ENCODE results near the gene XPR1.

Gene XPR1

DNA sequence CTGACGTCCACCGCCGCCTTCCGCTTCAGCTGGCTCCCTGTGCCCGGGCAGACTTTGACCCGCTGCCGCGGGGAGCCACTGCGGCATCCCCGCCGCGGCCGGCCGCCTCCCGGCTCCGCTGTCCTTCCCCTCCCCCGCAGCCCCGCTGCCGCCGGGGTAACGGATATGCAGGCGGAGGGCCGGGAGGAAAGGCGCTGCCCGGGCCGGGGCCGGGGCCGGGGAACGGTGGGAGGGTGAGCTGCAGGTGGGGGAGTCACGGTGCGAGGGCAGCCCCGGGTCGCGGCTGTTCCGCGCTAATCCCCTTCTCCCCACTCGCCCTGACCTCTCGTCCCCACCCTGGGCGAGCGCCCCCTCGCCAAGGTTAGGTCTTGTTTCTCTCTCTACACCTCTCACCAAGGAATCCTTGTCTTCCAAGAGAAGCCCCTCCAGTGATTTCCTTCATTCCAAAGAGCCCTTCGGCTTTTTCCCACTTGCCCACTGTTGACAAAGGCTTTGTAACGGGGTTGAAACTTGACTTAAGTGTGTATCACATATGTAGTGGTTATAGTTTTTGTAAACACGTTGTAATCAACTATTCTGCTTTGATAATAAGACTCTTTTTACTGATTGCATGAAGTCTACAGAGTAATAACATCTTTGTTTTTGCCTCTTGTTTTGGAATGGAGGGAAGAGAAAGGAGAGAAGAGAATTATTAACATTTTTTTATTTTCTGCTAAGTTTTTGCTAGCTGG lies 669 bp downstream of the XPR1 start:
- DNase-seq (ENCODE audit: low read depth) = no peak
- TF ChIP-seq, protein P1, sequence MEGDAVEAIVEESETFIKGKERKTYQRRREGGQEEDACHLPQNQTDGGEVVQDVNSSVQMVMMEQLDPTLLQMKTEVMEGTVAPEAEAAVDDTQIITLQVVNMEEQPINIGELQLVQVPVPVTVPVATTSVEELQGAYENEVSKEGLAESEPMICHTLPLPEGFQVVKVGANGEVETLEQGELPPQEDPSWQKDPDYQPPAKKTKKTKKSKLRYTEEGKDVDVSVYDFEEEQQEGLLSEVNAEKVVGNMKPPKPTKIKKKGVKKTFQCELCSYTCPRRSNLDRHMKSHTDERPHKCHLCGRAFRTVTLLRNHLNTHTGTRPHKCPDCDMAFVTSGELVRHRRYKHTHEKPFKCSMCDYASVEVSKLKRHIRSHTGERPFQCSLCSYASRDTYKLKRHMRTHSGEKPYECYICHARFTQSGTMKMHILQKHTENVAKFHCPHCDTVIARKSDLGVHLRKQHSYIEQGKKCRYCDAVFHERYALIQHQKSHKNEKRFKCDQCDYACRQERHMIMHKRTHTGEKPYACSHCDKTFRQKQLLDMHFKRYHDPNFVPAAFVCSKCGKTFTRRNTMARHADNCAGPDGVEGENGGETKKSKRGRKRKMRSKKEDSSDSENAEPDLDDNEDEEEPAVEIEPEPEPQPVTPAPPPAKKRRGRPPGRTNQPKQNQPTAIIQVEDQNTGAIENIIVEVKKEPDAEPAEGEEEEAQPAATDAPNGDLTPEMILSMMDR (IDR thresholded peaks at IDR 0.05; ENCODE audit: low read length, missing control alignments) = peak; percentile 7
- peak overlapping the region; percentile 92 for H3K4me3 ChIP-seq (replicated peaks; ENCODE audit: low read depth, low read length)

DNA sequence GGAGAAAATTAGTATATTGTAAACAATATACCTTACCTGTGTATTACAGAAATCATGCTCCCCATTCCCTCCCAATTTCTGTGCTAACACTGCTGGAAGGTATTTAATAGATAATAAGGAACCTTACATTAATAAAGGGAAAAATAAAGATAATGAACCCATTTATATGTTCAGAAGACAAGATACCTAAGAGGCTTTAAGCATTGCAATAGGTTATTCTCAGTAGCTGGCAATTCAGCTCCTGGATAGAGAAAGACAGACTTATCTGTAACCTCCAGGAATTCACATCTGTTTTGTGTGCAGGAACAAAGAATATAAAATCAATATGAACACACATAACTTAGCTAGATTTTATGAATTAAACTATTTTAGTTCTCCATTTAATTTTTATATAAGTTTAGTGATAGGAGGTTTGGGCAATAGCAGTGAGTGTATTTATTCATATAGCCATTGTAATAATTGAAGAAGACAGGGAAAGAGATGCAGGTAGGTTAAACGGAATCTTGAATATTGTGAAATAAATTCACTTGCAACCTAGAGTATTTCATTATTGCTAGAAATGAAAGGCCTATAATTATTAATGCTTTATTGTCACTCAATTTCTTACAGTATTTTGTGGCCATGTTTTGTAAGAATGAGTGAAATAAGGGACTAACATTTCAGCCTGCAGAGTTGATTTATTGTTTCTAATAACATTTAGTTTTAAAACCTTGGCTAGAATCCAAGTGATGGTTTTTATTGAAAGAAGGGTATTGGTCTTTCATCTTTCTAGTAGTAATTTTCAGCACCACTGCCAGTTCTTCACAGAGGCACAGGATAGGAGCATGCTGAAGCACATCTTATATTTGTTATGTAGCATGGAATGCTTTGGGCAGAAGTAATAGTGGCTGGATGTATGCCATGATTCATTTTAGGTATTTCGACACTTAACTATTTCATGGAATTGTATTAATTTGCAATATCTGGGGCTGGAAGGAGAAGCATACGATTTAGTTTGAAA lies 1.5 kb downstream of the XPR1 start:
- TF ChIP-seq, protein P1 (IDR thresholded peaks at IDR 0.05; ENCODE audit: low read length, missing control alignments) = no peak
- peak; percentile 62 for DNase-seq (ENCODE audit: low read depth)

DNA sequence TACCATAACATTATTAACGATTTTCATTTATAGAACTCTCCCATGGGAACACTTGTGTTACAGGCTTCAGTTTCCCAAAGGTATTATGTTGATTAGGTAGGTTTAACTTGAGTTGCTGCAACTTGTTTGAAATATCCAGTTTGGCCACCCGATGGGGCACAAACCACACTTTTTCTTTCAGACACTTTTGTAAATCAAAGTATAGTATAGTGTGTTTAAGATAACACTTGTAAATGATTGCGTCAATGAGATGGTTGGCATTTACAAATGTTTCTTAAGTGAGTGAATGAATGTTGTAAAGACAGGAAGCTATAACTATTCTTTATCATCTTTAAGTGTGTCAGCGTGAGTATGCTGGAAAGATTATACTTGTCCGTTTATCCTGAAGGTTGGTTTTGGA lies 4.3 kb downstream of the XPR1 start:
- H3K4me3 ChIP-seq (replicated peaks; ENCODE audit: low read depth, low read length) = no peak overlapping the region
- DNase-seq (ENCODE audit: low read depth) = peak; percentile 58
- TF ChIP-seq, protein P1 (IDR thresholded peaks at IDR 0.05; ENCODE audit: low read length, missing control alignments) = peak; percentile 20

More for the DNA sequence above, 1.5 kb downstream of the XPR1 start:
- peak overlapping the region; percentile 92 for H3K4me3 ChIP-seq (replicated peaks; ENCODE audit: low read depth, low read length)

DNA sequence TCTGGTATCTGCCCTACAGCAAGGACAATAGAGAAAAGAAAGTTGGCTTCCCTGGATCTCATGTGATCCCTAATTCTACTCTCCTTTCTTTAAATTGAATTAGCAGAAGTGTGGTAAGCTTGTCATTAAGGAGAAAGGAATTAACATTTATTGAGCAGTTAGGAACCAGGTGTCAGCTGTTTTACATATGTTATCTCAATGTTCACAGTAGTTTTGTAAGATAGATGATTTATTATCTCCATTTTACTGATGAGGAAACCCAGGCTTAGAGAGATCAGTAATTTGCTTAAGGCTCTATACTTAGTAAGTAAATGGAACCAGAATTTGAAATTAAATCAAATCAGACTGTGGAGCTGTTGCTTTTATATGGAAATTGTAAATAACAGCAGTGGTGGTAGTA lies 8.0 kb downstream of the XPR1 start:
- TF ChIP-seq, protein P1 (IDR thresholded peaks at IDR 0.05; ENCODE audit: low read length, missing control alignments) = no peak
- no peak for DNase-seq (ENCODE audit: low read depth)
- H3K4me3 ChIP-seq (replicated peaks; ENCODE audit: low read depth, low read length) = no peak overlapping the region

DNA sequence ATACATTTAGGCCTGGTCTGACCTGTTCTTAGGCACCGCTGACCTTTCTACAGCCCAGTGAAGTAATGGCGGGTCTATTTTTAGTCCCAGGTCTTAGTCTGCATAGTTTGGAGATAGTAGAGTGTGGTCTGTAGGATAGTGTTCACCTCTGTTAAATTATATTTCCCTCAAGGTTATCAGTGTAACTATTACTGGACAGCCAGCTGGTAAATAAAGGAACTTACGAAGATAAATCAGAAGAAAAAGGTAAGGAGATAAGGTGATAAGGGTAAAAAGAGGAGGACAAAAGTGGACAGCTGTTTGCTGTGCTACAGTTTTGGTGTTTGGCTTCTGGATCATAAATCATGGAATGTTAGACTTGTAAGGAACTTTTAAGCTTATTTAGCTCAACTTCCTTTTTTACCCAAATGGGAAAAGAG lies 8.7 kb downstream of the XPR1 start:
- no peak overlapping the region for H3K4me3 ChIP-seq (replicated peaks; ENCODE audit: low read depth, low read length)
- DNase-seq (ENCODE audit: low read depth) = no peak
- TF ChIP-seq, protein P1 (IDR thresholded peaks at IDR 0.05; ENCODE audit: low read length, missing control alignments) = no peak

DNA sequence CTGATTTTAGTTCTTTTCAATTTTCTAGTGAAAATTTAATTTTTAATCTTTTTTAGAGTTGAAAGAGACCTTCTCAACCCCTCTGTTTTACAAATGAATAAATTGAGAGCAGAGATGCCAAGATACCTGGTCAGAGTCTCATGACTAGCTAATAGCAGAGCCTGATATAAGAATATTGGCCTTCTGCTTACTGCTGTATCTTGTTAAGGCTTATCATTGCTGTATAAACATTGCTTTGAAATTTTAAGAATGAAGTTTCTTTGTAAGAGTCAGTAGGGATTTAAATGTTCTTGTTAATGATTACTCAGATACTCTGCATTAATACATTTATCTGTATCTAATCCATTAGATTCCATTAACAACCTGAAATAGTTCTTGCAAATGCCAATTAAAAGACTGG lies 9.8 kb downstream of the XPR1 start:
- no peak for DNase-seq (ENCODE audit: low read depth)
- TF ChIP-seq, protein P1 (IDR thresholded peaks at IDR 0.05; ENCODE audit: low read length, missing control alignments) = no peak
- no peak overlapping the region for H3K4me3 ChIP-seq (replicated peaks; ENCODE audit: low read depth, low read length)

Measured in fibroblast of pulmonary artery (primary cell).